AG04449 (cell line): ENCODE results near the gene LIN7A.

Experiments
- CTCF ChIA-PET: fragments of 350-600 bp; formaldehyde crosslinking; extraction: SDS; loops from one replicate; lab custom pipeline; 2021; ENCODE audit warnings: antibody characterized with exemption; lab: Yijun Ruan, JAX
- POLR2A ChIA-PET: fragments of 400-600, 350-600 bp; formaldehyde crosslinking; extraction: SDS; loops from one replicate; lab custom pipeline; 2020; ENCODE audit warnings: antibody characterized with exemption, inconsistent platforms; lab: Yijun Ruan, JAX
- DNase-seq: peaks from one replicate; pipeline ENCODE4 v3.0.0-alpha.2; 2010; ENCODE audit warnings: low read depth, low spot score
- H3K4me3 ChIP-seq: 2 replicates; pipeline ENCODE4 v1.5.1; 2011; ENCODE audit warnings: low read depth, mild to moderate bottlenecking, control low read depth, low read length
- TF ChIP-seq, protein P1 (sequence below): IDR thresholded peaks from one replicate; pipeline ENCODE4 v1.5.1; 2011; ENCODE audit warnings: mild to moderate bottlenecking, moderate library complexity, low read length, control low read depth, inconsistent platforms; ENCODE audit not compliant: insufficient read depth; ENCODE audit errors: missing control alignments

Gene LIN7A

DNA sequence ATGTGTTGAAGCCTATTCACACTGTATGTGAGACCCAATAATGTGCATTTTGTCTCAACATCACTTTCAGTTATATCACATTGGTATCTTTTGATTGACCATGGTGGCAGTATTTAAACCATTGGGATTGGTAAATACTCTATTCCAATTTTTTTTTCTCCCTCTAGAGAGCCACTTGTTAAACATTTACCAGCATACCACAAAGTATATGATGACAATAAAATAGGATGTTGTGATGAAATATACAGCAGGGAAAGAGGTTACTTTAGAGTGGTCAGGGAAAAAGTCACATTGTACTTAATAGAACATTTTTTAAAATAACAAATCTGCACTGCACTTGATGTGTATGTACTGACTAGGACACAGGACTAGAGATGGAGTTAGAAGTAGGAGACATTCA, 5.6 kb upstream of the LIN7A start:
- CTCF ChIA-PET: interaction anchor here (0.6 to 1.5 kb wide), 3 partner anchors 26 to 249 kb away, joined by 3 to 7 read pairs (median 4); no protein-coding TSS in a partner anchor
- TF ChIP-seq, protein P1, sequence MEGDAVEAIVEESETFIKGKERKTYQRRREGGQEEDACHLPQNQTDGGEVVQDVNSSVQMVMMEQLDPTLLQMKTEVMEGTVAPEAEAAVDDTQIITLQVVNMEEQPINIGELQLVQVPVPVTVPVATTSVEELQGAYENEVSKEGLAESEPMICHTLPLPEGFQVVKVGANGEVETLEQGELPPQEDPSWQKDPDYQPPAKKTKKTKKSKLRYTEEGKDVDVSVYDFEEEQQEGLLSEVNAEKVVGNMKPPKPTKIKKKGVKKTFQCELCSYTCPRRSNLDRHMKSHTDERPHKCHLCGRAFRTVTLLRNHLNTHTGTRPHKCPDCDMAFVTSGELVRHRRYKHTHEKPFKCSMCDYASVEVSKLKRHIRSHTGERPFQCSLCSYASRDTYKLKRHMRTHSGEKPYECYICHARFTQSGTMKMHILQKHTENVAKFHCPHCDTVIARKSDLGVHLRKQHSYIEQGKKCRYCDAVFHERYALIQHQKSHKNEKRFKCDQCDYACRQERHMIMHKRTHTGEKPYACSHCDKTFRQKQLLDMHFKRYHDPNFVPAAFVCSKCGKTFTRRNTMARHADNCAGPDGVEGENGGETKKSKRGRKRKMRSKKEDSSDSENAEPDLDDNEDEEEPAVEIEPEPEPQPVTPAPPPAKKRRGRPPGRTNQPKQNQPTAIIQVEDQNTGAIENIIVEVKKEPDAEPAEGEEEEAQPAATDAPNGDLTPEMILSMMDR: no peak
- no peak for DNase-seq
- no peak overlapping the region for H3K4me3 ChIP-seq
- POLR2A ChIA-PET: no interaction called here

DNA sequence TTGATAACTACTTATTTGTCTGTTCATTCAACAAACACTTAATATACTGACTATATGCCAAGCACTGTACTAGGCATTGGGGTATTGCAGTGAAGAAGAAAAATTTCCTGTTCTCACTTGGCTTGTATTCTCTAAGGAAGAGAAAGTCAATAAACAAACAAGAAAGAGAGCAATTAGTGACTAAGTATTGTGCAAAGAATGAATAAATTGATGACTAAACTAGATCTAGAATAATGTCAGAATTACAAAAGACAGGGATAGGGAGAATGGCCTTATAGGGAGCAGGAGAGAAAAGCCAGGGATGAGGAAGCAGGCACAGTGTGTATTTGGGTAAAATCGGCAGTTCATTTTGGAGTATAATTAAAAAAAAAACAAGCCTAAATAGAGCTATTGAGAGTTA, 4.2 kb upstream of the LIN7A start:
- H3K4me3 ChIP-seq: no peak overlapping the region
- TF ChIP-seq, protein P1: no peak
- ChIA-PET CTCF (interaction anchor here (0.7 to 1.7 kb wide), 2 partner anchors 104 to 742 kb away, joined by 4 read pairs; no protein-coding TSS in a partner anchor), POLR2A (no interaction called here)
- no peak for DNase-seq

DNA sequence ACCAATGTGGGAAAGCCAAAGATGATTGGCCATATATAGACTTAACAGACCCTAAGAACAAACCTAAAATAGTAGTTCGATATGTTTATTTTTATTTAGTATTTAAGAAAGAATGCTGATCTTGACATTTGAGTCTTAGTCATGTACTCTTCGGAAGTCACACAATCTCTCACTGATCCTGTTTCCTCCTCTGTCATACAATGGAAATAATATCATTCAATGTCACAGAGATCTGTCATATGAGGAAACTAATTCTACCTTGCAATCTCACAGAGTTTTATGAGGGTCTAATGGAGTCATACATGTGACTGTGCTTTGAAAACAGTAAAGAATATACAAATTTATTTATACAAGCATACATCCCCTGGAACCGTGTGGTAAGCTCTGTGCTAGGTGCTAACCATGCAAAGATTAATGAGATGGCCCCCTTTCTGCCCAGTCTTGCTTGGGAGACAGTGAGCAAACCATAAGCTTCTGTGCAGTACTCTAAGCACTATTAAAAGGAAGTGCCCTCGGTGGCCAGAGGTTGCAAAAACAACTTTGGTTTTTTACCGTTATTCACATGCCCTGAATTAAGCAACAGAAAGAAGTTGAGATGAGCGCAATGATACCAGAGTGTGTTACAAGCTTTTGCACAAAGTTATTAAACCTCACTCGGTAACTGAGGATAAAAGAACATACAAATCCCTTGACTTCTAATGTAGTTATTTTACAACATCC, 1.7 kb upstream of the LIN7A start:
- ChIA-PET POLR2A (no interaction called here), CTCF (interaction anchor here (0.9 to 1.3 kb wide), 2 partner anchors 16 to 103 kb away, joined by 3 read pairs; no protein-coding TSS in a partner anchor)
- no peak for DNase-seq

DNA sequence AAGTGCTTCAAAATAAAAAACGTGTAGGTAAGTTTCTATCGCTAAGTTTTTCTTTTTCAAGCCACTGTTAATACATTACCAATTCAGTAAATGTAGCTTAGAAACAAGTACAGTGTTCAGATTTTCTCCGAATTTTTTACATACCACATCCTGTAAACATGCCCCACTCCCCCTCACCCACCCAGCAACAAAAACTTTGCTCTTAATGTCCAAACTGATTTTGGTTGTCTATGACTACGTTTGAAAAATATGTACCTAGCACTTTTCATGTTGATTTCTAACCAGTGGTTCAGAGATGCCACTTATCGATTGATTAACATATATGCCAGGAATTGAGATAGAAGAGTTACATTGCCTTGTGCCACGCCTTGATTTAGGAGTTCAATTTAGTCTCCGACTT, 663 bp upstream of the LIN7A start:
- peak overlapping the region; percentile 86 for H3K4me3 ChIP-seq
- TF ChIP-seq, protein P1: no peak
- DNase-seq: no peak
- POLR2A ChIA-PET: no interaction called here
- CTCF ChIA-PET: interaction anchor here (0.7 to 2.3 kb wide), 4 partner anchors 9 to 954 kb away, joined by 3 to 14 read pairs (median 4); no protein-coding TSS in a partner anchor

More for the DNA sequence above, 1.7 kb upstream of the LIN7A start:
- TF ChIP-seq, protein P1: no peak
- no peak overlapping the region for H3K4me3 ChIP-seq

DNA sequence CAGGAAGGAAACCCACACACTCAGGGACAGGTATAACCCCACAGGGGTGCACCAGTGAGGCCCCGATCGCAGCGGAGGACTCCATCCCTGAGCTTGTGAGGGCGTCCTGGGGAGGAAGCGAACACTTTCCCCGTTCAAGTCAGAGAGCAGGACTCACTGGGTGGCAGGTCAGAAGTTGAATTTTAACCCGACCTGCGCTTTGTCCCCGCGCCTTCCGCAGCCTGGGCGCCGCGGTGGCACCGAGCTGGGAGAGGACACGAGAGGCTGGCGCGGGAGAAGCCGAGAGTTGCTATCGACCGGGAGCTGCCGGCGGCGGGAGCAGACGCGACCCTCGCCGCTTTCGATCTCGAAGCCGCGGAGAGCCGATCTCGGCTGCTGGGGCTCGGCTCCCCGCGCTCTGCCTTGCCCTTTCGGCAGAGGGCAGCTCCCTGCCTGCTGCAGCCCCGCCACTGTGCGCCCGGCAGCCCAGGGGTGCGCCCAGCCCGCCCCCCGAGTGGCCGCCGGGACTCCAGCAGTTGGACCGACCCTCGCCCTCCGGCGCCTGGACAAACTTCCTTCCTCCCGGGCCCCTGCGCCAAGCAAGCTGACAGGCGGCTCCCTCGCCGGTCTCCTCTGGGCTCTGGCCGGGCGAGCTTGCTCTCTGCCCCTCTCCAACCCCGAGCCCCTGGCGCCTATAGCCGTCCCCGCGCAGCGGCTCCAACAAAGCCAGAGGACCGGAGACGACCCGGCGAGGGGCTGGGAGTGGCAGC, 918 bp downstream of the LIN7A start:
- H3K4me3 ChIP-seq: peak overlapping the region; percentile 86
- CTCF ChIA-PET: interaction anchor here (0.8 to 2.3 kb wide), 4 partner anchors 10 to 158 kb away, joined by 3 to 14 read pairs (median 3); no protein-coding TSS in a partner anchor
- no peak for DNase-seq
- POLR2A ChIA-PET: interaction anchor here (1.0 to 1.5 kb wide), 2 partner anchors 98 to 158 kb away, joined by 3 to 5 read pairs; no protein-coding TSS in a partner anchor
- TF ChIP-seq, protein P1: no peak

DNA sequence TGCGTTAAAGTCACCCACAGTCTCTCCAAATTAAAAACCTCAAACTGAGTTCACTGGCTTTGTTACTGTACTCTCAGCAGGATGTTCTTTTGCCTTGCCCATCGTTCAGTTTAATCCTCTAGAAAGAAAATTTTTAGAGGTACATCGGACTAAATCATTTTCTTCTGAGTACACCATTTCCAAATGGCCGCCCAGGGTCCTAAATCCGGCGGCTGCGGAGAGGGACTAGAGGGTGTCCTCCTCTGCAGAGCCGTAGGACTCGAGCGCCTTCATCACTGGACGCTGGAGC, 1.4 kb downstream of the LIN7A start:
- CTCF ChIA-PET: interaction anchor here (0.8 to 2.3 kb wide), 5 partner anchors 10 to 157 kb away, joined by 3 to 14 read pairs (median 3); no protein-coding TSS in a partner anchor
- DNase-seq: no peak
- TF ChIP-seq, protein P1: no peak
- POLR2A ChIA-PET: no interaction called here
- H3K4me3 ChIP-seq: peak overlapping the region; percentile 86
